OCI-LY7 (cell line): ENCODE measurements around the gene CDH15. TPM values are rescaled to one million over a fixed set of nuclear protein-coding genes. Genes with fewer than 3 reads are reported as not detected.

ENCODE experiments used
- BruUV-seq: library from RNA; stranded (reverse); fragments of 400-500 nt; replicated peaks from 2 replicates; lab custom pipeline; 2021; lab: Mats Ljungman, UMichigan
- CTCF ChIA-PET: fragments of 300-600 bp; sonication (Branson Sonifier 250); formaldehyde crosslinking; loops from one replicate; lab custom pipeline; 2022; ENCODE audit warnings: antibody characterized with exemption; ENCODE audit not compliant: unreplicated experiment; lab: Charles Lee
- POLR2A ChIA-PET: fragments of 300-600 bp; sonication (Branson Sonifier 250); formaldehyde crosslinking; loops from one replicate; lab custom pipeline; 2022; ENCODE audit warnings: antibody characterized with exemption; lab: Charles Lee
- DNase-seq: peaks from one replicate; pipeline ENCODE4 v3.0.0-alpha.2; 2015; ENCODE audit warnings: low spot score
- H2AFZ ChIP-seq: fragments of 200-600 bp; sonication (generic), shearing (Covaris generic); 2 replicates; pipeline ENCODE4 v1.6.1; 2014; ENCODE audit warnings: mild to moderate bottlenecking, antibody characterized with exemption, low read length, moderate library complexity
- H3K27ac ChIP-seq: fragments of 200-600 bp; sonication (generic); 2 replicates; pipeline ENCODE4 v1.5.1; 2014; ENCODE audit warnings: mixed run types, low read depth, mild to moderate bottlenecking, moderate library complexity, low read length, inconsistent platforms; ENCODE audit not compliant: poor library complexity, severe bottlenecking
- H3K36me3 ChIP-seq: fragments of 200-600 bp; sonication (generic); 2 replicates; pipeline ENCODE4 v1.6.1; 2014; ENCODE audit warnings: mild to moderate bottlenecking, antibody characterized with exemption, low read length, moderate library complexity, mixed read lengths; ENCODE audit not compliant: insufficient read depth
- H3K4me1 ChIP-seq: fragments of 200-600 bp; sonication (generic); 2 replicates; pipeline ENCODE4 v1.5.1; 2014; ENCODE audit warnings: mild to moderate bottlenecking, low read length; ENCODE audit not compliant: insufficient read depth, poor library complexity, severe bottlenecking
- H3K4me2 ChIP-seq: fragments of 200-600 bp; sonication (generic); 2 replicates; pipeline ENCODE4 v1.6.1; 2014; ENCODE audit warnings: mild to moderate bottlenecking, low read length
- H3K4me3 ChIP-seq: fragments of 200-600 bp; sonication (generic); 2 replicates; pipeline ENCODE4 v1.5.1; 2014; ENCODE audit warnings: mild to moderate bottlenecking, low read depth, low read length; ENCODE audit not compliant: poor library complexity, severe bottlenecking
- H3K79me2 ChIP-seq: fragments of 200-600 bp; sonication (generic); 2 replicates; pipeline ENCODE4 v1.6.1; 2016; ENCODE audit warnings: low read depth, mild to moderate bottlenecking, low read length, moderate library complexity, mixed read lengths; ENCODE audit not compliant: insufficient read depth
- H3K9me2 ChIP-seq: fragments of 200-600 bp; sonication (generic); 2 replicates; pipeline ENCODE4 v1.6.1; 2016; ENCODE audit warnings: mild to moderate bottlenecking, low read length, mixed read lengths; ENCODE audit not compliant: insufficient read depth
- H3K9me3 ChIP-seq: fragments of 200-600 bp; sonication (generic); 2 replicates; pipeline ENCODE4 v1.6.1; 2014; ENCODE audit warnings: mild to moderate bottlenecking, mixed run types, low read length, mixed read lengths
- H4K20me1 ChIP-seq: fragments of 200-600 bp; sonication (generic); 2 replicates; pipeline ENCODE4 v1.6.1; 2014; ENCODE audit warnings: mild to moderate bottlenecking, antibody characterized with exemption, low read length, moderate library complexity, mixed read lengths; ENCODE audit not compliant: insufficient read depth
- EZH2phosphoT487 ChIP-seq: fragments of 200-600 bp; sonication (generic); IDR thresholded peaks from 2 replicates; pipeline ENCODE4 v1.6.1; 2018; ENCODE audit warnings: low read depth, borderline replicate concordance, mild to moderate bottlenecking, mixed run types, antibody characterized with exemption, low read length, moderate library complexity, mixed read lengths
- intact Hi-C: fragments of 100-400 bp; cut with micrococcal nuclease; formaldehyde crosslinking; loops from one replicate; pipeline ENCODE4 v1.10.0; 2022; ENCODE audit not compliant: unreplicated experiment
- total RNA-seq, 2 experiments: library from RNA; depleted of rRNA in 1 of 2; stranded (reverse); fragments of >200 nt in 1 of 2; shearing (Covaris generic) in 1 of 2; gene quantifications; 2 replicates each; pipeline ENCODE4 v1.2.3, GENCODE V29; 2014 to 2022
- TF ChIP-seq, protein P1 (sequence below): fragments of 200-600 bp; sonication (generic); conservative IDR thresholded peaks from 2 replicates; pipeline ENCODE4 v1.5.1; 2014; ENCODE audit warnings: mild to moderate bottlenecking, antibody characterized with exemption, low read length, moderate library complexity, mixed read lengths

Gene CDH15
- total RNA-seq, 2 experiments from 2014 or later = not detected

DNA sequence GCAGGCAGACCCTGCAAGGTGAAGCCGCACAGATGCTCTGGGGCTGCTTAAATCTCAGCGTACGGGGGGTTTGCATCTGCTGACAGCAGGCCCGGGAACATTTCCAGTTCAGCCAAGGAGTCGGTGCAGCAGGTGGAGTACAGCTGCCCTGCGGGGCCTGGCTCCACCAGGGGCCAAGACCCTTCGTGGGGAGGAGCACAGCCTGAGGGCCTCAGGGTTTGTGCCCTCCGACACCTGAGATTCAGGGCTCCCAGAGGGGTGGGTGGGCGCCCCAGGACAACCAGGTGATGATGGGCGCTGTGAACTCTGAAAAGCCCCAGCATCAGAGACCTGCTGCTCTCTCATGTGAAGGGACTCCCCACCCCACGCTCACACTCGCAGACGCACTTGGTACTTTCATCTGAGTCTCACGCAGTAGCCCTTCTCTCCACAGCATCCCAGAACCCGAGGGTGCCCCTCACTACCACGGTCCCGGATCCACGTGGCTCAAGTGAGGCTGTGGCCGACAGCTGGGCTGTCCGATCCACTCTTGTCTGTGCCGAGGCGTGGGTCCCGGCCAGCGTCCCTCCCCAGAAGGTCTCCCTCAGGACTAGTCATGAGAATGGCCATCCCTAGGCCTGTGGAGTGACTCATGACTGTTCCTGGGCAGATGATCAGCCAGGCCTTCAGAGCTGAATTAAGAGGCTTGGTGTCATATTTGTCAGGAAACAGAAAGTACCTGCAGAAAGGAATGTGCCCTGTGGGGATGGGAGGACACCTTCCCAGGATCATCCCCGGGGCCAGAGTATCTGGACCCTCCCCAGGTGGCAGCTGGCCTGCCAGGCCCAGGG lies 48.3 kb upstream of the CDH15 start:
- intact Hi-C loops = loop anchor here (2.0 kb wide), 1 partner anchor 58 kb away; no protein-coding TSS in a partner anchor
- H3K4me2 ChIP-seq = peak overlapping the region; percentile 74
- peaks cover 8% of the 10 kb centered on the region; the same call in 1 of the 2 replicates for H3K9me3 ChIP-seq
- POLR2A ChIA-PET = no interaction called here
- H3K36me3 ChIP-seq = peaks cover 91% of the 10 kb centered on the region
- peaks cover 38% of the 10 kb centered on the region for H3K4me1 ChIP-seq
- H3K27ac ChIP-seq = peak overlapping the region; percentile 97
- no peaks in the 10 kb centered on the region for H4K20me1 ChIP-seq
- H3K79me2 ChIP-seq = peaks cover 18% of the 10 kb centered on the region; the same call in 1 of the 2 replicates
- peak overlapping the region; percentile 43 for H3K4me3 ChIP-seq
- TF ChIP-seq, protein P1, sequence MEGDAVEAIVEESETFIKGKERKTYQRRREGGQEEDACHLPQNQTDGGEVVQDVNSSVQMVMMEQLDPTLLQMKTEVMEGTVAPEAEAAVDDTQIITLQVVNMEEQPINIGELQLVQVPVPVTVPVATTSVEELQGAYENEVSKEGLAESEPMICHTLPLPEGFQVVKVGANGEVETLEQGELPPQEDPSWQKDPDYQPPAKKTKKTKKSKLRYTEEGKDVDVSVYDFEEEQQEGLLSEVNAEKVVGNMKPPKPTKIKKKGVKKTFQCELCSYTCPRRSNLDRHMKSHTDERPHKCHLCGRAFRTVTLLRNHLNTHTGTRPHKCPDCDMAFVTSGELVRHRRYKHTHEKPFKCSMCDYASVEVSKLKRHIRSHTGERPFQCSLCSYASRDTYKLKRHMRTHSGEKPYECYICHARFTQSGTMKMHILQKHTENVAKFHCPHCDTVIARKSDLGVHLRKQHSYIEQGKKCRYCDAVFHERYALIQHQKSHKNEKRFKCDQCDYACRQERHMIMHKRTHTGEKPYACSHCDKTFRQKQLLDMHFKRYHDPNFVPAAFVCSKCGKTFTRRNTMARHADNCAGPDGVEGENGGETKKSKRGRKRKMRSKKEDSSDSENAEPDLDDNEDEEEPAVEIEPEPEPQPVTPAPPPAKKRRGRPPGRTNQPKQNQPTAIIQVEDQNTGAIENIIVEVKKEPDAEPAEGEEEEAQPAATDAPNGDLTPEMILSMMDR = no peak
- TF ChIP-seq EZH2phosphoT487 = no peak
- H2AFZ ChIP-seq = no peak overlapping the region
- no peaks in the 10 kb centered on the region for H3K9me2 ChIP-seq
- DNase-seq = no peak
- CTCF ChIA-PET = no interaction called here
- BruUV-seq = no TSS peak

DNA sequence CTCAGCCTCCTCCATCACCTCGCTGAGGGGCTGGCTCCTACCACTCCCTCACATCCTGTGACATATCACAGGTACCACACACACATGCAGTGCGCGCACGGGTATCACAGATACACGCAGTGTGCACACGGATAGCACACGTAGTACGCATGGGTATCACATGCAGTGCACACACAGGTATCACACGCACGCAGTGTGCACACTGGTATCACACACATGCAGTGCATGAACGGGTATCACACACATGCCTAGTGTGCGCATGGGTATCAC lies 47.8 kb upstream of the CDH15 start:
- Histone ChIP-seq H3K79me2 (peaks cover 18% of the 10 kb centered on the region; the same call in 1 of the 2 replicates), H4K20me1 (no peaks in the 10 kb centered on the region), H3K4me2 (peak overlapping the region; percentile 74), H2AFZ (no peak overlapping the region), H3K27ac (peak overlapping the region; percentile 97), H3K4me1 (peaks cover 38% of the 10 kb centered on the region), H3K9me3 (peaks cover 11% of the 10 kb centered on the region; the same call in 1 of the 2 replicates), H3K9me2 (no peaks in the 10 kb centered on the region), H3K4me3 (peak overlapping the region; percentile 43), H3K36me3 (peaks cover 90% of the 10 kb centered on the region)
- TF ChIP-seq EZH2phosphoT487 = no peak
- TF ChIP-seq, protein P1 = no peak
- DNase-seq = no peak
- intact Hi-C loops = loop anchor here (2.0 kb wide), 1 partner anchor 59 kb away; no protein-coding TSS in a partner anchor
- ChIA-PET POLR2A (no interaction called here), CTCF (no interaction called here)
- BruUV-seq = no TSS peak

DNA sequence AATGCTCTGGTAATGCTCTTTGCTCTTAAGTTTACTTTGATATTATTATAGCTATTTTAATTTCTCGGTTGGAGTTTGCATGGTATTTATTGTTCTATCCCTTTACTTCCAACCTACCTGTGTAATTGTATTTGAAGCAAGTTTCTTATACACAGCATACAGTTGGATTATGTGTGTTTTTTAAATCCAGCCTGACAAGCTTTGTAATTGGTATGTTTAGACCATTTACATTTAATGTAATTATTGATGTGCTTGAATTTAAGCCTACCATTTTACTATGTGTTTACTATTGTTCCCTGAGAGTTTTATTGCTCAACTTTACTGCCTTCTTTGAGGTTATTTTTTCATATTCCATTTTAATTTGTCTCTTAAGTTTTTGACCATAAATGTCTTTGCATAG lies 42.2 kb upstream of the CDH15 start:
- CTCF ChIA-PET = no interaction called here
- intact Hi-C loops = no loop called here
- H3K4me2 ChIP-seq = no peak overlapping the region
- no peaks in the 10 kb centered on the region for H3K9me2 ChIP-seq
- no peaks in the 10 kb centered on the region for H4K20me1 ChIP-seq
- no peak for TF ChIP-seq EZH2phosphoT487
- TF ChIP-seq, protein P1 = no peak
- no peak overlapping the region for H3K4me3 ChIP-seq
- peaks cover 26% of the 10 kb centered on the region; the same call in 1 of the 2 replicates for H3K9me3 ChIP-seq
- no peak overlapping the region for H3K27ac ChIP-seq
- H3K36me3 ChIP-seq = peaks cover 98% of the 10 kb centered on the region
- H2AFZ ChIP-seq = no peak overlapping the region
- BruUV-seq = no TSS peak
- H3K4me1 ChIP-seq = peaks cover 2% of the 10 kb centered on the region
- DNase-seq = no peak
- POLR2A ChIA-PET = no interaction called here
- H3K79me2 ChIP-seq = peaks cover 43% of the 10 kb centered on the region; the same call in 1 of the 2 replicates
